KOPT-K1 (cell line): ENCODE measurements around the gene RHBDF2.
"Not testable (repeated sequence)": the region's sequence is repeated elsewhere in the genome, so short reads cannot be mapped to it uniquely, and the experiment has no call there.

Source experiments
- H3K27ac ChIP-seq: fragments of 200-600 bp; sonication (generic); 2 replicates; pipeline ENCODE4 v1.5.1; 2016; ENCODE audit warnings: antibody characterized with exemption, mild to moderate bottlenecking, low read depth, low read length; ENCODE audit not compliant: poor library complexity, severe bottlenecking
- H3K36me3 ChIP-seq: fragments of 200-600 bp; sonication (generic); 2 replicates; pipeline ENCODE4 v1.5.1; 2017; ENCODE audit warnings: antibody characterized with exemption, mild to moderate bottlenecking, low read length, moderate library complexity; ENCODE audit not compliant: insufficient read depth
- H3K9me3 ChIP-seq: fragments of 200-600 bp; sonication (generic); 2 replicates; pipeline ENCODE4 v1.5.1; 2017; ENCODE audit warnings: antibody characterized with exemption, low read length, mild to moderate bottlenecking; ENCODE audit not compliant: insufficient read depth, poor library complexity, severe bottlenecking

Gene RHBDF2

GRCh38 chr17:76532072-76532651 lies 30.9 kb upstream of the RHBDF2 start:
- H3K27ac ChIP-seq, result no peak overlapping the region
- no peaks in the 10 kb centered on the region for H3K36me3 ChIP-seq
- H3K9me3 ChIP-seq, result no peaks in the 10 kb centered on the region

DNA sequence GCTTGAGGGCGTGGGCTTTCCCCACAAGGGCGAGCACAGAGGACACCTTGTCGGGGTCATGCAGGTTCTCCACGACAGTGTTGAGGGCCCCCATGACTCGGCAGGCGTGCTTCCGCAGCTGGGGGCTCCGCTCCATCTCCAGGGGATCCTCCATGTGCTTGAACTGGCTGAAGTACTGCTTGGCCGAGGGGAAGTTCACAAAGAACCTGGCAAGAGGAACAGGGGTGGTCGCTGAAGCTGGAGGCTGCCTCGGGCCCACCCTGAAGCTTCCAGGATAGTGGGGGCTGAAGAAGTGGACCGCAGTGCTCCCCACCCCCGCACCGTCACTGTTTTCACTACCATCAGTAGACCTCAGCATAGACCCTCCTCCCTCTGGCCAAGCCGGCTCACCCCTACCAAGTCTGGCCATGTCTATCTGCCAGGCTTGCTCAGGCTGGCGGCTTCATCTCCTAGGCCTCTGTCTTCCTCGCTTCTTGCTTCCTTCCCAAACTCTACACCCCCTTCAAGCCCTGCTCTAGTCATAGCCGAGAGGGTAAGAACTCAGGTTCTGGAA lies 30.3 kb upstream of the RHBDF2 start:
- no peaks in the 10 kb centered on the region for H3K9me3 ChIP-seq
- no peak overlapping the region for H3K27ac ChIP-seq
- no peaks in the 10 kb centered on the region for H3K36me3 ChIP-seq

GRCh38 chr17:76530811-76531485 lies 29.7 kb upstream of the RHBDF2 start:
- Histone ChIP-seq H3K9me3 (no peaks in the 10 kb centered on the region), H3K36me3 (no peaks in the 10 kb centered on the region), H3K27ac (no peak overlapping the region)

DNA sequence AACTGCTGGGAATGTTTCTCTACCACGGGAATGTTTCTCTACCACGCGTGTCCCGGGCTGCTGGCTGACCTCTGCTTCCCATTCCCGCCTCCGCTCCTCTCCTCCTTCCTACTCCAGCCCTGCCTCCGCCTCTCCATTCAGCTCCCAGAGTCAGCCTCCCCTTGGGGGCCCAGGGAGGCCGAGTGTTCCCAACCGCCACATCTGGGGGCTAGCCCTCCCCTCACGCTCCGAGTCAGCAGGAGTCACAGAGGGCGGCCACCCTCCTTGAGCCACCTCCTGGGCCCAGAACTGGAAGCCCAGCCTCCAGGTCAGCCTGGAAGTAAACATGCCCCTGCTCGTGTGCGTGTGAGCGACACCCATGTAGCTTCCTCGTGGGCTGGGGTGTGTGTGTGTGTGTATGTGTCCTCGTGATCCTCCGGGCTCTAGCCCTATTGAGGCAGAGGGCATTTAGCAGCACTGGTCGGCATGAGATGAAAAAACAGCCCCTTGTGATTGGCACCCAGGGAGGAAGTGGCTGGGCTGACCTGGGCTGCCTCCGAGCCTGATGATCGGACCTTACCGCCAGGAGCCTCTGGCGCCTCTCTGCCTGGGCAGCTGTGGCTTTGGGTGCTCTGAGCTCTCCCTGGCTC lies 29.0 kb upstream of the RHBDF2 start:
- H3K36me3 ChIP-seq, result no peaks in the 10 kb centered on the region
- no peaks in the 10 kb centered on the region for H3K9me3 ChIP-seq
- no peak overlapping the region for H3K27ac ChIP-seq

DNA sequence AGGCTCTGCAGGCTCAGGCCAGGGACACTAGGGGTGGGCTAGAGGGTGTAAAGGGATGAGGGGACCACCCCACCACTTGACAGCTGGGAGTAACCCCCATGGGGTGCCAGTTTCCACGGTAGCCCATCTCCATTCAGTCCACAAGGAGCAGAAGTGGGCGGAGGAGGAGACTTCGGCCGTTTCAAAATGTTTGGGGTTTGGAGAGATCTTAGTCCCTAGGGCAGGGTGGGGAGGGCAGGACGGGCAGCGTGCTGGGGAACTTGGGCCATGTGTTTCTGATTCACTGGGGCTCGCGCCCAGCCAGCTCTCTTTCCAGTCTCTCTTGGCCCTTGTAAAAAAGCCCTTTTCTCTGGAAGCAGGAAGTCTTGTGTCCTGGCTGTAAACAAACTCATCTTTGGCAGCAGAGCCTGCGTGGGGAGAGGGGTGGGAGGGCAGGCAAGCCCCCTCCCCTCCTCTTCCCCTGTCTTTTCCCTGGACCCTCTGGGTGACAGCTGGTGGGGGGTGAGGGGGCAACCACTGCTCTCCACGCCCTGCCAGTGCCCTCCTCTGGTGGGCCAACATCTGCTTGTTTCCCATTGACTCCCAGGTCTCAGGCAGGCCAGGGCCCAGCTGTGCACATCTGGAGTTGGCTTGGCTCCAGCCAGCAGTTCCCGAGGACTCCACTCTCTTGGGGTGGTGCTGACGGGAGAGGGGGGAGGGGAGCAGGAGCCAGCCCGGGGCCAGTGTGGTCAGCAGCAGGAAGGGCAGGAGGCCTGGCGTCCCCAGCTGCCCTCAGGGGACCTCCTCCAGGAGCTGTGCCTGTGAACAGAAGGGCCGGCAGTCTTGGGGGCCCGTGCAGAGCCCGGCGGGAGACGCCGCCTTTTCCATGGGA lies 28.2 kb upstream of the RHBDF2 start:
- Histone ChIP-seq H3K27ac (no peak overlapping the region), H3K36me3 (no peaks in the 10 kb centered on the region), H3K9me3 (no peaks in the 10 kb centered on the region)

DNA sequence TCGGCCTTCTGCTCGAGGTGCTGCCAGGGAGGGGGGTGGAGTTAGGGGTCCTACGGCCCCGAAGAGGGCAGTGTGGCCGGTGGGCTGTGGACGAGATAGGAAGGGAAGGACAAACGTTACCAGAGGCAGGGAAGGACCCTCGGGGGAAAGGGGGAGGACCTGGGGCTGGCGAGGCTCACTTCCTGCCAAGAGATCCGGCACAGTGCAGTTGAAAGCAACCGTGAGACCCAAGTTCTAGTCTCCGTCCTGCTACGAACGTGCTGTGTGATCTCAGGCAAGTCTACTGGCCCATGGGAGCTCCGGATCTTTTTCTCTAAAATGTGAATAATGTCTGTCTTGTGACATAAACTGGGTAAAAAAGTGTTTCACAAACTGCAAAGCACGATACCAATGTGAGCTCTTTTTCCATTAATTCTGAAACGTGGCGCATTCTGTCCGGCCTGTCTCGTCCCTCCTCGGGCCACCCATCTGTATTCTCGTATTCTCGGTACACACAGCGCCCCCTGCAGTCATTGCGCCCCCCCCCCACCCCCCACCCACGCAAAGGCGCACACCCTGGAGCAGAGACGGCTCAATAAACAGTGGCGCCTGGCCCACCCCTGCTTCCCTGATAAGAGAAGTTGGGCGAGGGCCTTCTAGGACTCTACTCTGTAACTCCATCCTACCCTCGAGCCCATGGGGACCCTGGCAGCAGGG lies 27.5 kb upstream of the RHBDF2 start:
- Histone ChIP-seq H3K27ac (peak overlapping the region; percentile 12), H3K9me3 (no peaks in the 10 kb centered on the region), H3K36me3 (no peaks in the 10 kb centered on the region)

DNA sequence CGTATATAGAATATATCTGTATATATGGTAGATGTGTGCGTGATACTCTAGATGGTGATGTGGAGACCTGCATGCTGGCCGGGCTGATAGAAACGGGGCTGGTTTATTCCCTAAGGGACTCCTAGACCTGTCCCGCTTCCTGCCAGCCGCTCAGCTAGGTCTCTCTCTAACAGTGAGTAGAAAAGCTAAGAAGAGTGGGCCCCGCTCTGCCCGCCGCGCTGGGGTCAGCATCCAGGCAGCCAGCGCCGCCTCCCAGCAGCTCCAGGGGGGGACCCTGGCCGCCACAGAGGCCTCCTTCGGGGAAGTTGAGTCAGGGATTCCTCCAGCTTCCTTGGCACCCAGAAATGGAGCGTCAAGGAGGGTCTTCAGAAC lies 26.9 kb upstream of the RHBDF2 start:
- H3K27ac ChIP-seq, result peak overlapping the region; percentile 12
- no peaks in the 10 kb centered on the region for H3K36me3 ChIP-seq
- H3K9me3 ChIP-seq, result no peaks in the 10 kb centered on the region

- H3K9me3 ChIP-seq, result no peaks in the 10 kb centered on the region
- H3K36me3 ChIP-seq, result no peaks in the 10 kb centered on the region
- peak overlapping the region; percentile 6 for H3K27ac ChIP-seq
Measured at GRCh38 chr17:76527430-76528111, 26.3 kb upstream of the RHBDF2 start.

DNA sequence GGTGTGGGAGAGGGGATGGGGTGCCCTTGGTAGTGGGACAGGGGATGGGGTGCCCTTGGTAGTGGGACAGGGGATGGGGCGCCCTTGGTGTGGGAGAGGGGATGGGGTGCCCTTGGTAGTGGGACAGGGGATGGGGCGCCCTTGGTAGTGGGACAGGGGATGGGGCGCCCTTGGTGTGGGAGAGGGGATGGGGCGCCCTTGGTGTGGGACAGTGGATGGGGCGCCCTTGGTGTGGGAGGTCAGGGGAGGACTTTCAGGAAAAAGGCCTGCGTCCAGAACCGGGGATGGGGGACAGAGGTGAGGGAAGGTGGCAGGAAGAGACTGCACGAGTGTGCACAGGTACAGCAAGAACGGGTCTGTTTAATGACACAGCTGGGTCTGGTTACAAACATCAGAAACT lies 25.8 kb upstream of the RHBDF2 start:
- H3K27ac ChIP-seq, H3K36me3 ChIP-seq, H3K9me3 ChIP-seq: not testable (repeated sequence)

DNA sequence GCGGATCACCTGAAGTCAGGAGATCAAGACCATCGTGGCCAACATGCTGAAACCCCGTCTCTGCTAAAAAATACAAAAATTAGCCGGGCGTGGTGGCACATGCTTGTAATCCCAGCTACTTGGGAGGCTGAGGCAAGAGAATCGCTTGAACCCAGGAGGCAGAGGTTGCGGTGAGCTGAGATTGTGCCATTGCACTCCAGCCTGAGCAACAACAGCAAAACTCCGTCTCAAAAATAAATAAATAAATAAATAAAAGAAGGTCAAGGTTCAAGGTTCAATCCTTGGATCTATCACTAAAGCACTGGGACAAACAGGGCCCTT lies 24.2 kb upstream of the RHBDF2 start:
- not testable (repeated sequence) for H3K9me3 ChIP-seq, H3K27ac ChIP-seq, H3K36me3 ChIP-seq

- Histone ChIP-seq H3K36me3 (no peaks in the 10 kb centered on the region), H3K27ac (no peak overlapping the region), H3K9me3 (no peaks in the 10 kb centered on the region)
Measured at GRCh38 chr17:76524598-76525512, 23.6 kb upstream of the RHBDF2 start.

DNA sequence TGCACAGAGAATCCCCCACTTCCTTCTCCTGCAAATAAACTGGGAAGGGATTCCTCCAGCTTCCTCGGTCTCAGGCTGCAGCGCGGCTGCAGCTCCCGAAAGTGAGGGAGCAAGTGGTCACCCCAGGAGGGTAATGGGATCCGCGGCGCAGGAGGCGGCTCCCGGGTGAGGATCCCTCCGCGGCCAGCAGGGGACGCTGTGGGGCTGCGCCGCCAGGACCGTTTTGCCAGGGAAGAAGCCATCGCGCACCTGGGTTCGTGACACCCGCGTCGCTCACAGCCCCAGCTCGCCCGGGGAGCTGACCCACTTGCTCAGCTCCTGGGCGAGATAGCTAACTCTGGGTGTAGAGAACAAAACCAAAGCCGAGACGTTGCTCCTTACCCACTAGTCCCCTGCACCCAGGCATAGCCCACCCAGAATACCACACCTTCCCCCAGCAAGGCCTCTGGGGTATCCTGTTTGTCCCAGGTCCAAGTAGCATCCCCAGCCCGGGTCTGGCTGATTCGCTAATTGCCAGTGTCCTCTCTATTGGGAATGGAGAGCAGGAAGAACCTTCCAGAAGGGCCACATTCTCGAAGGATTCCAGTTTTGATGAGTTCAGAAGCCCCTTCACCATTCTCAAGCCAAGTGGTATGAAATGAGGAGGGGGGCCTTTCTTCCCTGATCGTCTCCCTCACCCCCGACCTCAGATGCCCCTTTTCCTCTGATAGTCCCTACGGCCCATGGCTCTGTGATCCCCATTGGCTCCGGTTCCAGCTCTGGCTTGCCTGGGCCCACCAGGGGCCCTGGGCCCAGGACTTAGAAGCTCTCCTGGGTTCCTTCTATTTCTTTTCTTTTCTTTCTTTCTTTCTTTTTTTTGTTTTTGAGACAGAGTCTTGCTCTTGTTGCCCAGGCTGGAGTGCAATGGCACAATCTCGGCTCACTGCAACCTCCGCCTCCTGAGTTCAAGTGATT lies 22.1 kb upstream of the RHBDF2 start:
- Histone ChIP-seq H3K27ac (no peak overlapping the region), H3K36me3 (no peaks in the 10 kb centered on the region), H3K9me3 (no peaks in the 10 kb centered on the region)

GRCh38 chr17:76521683-76522082 lies 20.5 kb upstream of the RHBDF2 start:
- H3K9me3 ChIP-seq, H3K36me3 ChIP-seq, H3K27ac ChIP-seq: not testable (repeated sequence)
